Measurements from ENCODE around the gene TMEM101.

The TMEM101 gene

GRCh38 chr17:43983196-43983514, 31.6 kb downstream of the TMEM101 start:
- no peak overlapping the region for H3K4me3 ChIP-seq (ENCODE audit: low read length)
- TF ChIP-seq CTCF (IDR thresholded peaks at IDR 0.05; ENCODE audit: low read depth, low read length, poor library complexity, severe bottlenecking) (no peak), EZH2phosphoT487 (IDR thresholded peaks at IDR 0.05; ENCODE audit: borderline replicate concordance, low read length) (no peak)
- no peaks in the 10 kb centered on the region for H3K79me2 ChIP-seq (ENCODE audit: control insufficient read depth, low read length)
- no peak overlapping the region for H3K27ac ChIP-seq (ENCODE audit: low read depth, low read length)
- H3K4me1 ChIP-seq (ENCODE audit: control insufficient read depth, low read length) = no peaks in the 10 kb centered on the region
- H4K20me1 ChIP-seq (ENCODE audit: control insufficient read depth, insufficient read depth, low read depth, low read length) = no peaks in the 10 kb centered on the region
- H3K27me3 ChIP-seq (ENCODE audit: control insufficient read depth, low read length) = peaks cover 2% of the 10 kb centered on the region; the same call in 1 of the 2 replicates
- H3K9me3 ChIP-seq (ENCODE audit: control insufficient read depth, insufficient read depth, low read length) = no peaks in the 10 kb centered on the region
- H3F3A ChIP-seq (ENCODE audit: control insufficient read depth, insufficient read depth) = no peaks in the 10 kb centered on the region
- no peaks in the 10 kb centered on the region for H3K9me2 ChIP-seq (replicated peaks; ENCODE audit: control insufficient read depth, low read length)
- H3K36me3 ChIP-seq (ENCODE audit: control insufficient read depth, low read length) = no peaks in the 10 kb centered on the region
- no peak overlapping the region for H3K4me2 ChIP-seq (ENCODE audit: low read length)

GRCh38 chr17:43982171-43982570, 32.6 kb downstream of the TMEM101 start:
- H3F3A ChIP-seq (ENCODE audit: control insufficient read depth, insufficient read depth) = no peaks in the 10 kb centered on the region

GRCh38 chr17:43979671-43980070, 35.1 kb downstream of the TMEM101 start:
- peaks cover 2% of the 10 kb centered on the region; the same call in 1 of the 2 replicates for H3K27me3 ChIP-seq (ENCODE audit: control insufficient read depth, low read length)

More at GRCh38 chr17:43982171-43982570, 32.6 kb downstream of the TMEM101 start:
- no peaks in the 10 kb centered on the region for H3K9me3 ChIP-seq (ENCODE audit: control insufficient read depth, insufficient read depth, low read length)
- H4K20me1 ChIP-seq (ENCODE audit: control insufficient read depth, insufficient read depth, low read depth, low read length) = no peaks in the 10 kb centered on the region
- H3K4me2 ChIP-seq (ENCODE audit: low read length) = no peak overlapping the region
- H3K4me1 ChIP-seq (ENCODE audit: control insufficient read depth, low read length) = no peaks in the 10 kb centered on the region
- TF ChIP-seq CTCF (IDR thresholded peaks at IDR 0.05; ENCODE audit: low read depth, low read length, poor library complexity, severe bottlenecking) (no peak), EZH2phosphoT487 (IDR thresholded peaks at IDR 0.05; ENCODE audit: borderline replicate concordance, low read length) (no peak)
- H3K4me3 ChIP-seq (ENCODE audit: low read length) = no peak overlapping the region
- H3K79me2 ChIP-seq (ENCODE audit: control insufficient read depth, low read length) = no peaks in the 10 kb centered on the region
- no peaks in the 10 kb centered on the region for H3K9me2 ChIP-seq (replicated peaks; ENCODE audit: control insufficient read depth, low read length)
- peaks cover 2% of the 10 kb centered on the region; the same call in 1 of the 2 replicates for H3K27me3 ChIP-seq (ENCODE audit: control insufficient read depth, low read length)
- no peak overlapping the region for H3K27ac ChIP-seq (ENCODE audit: low read depth, low read length)
- no peaks in the 10 kb centered on the region for H3K36me3 ChIP-seq (ENCODE audit: control insufficient read depth, low read length)

More at GRCh38 chr17:43979671-43980070, 35.1 kb downstream of the TMEM101 start:
- no peaks in the 10 kb centered on the region for H3K36me3 ChIP-seq (ENCODE audit: control insufficient read depth, low read length)
- H3F3A ChIP-seq (ENCODE audit: control insufficient read depth, insufficient read depth) = no peaks in the 10 kb centered on the region
- no peak overlapping the region for H3K27ac ChIP-seq (ENCODE audit: low read depth, low read length)
- H3K79me2 ChIP-seq (ENCODE audit: control insufficient read depth, low read length) = no peaks in the 10 kb centered on the region
- H3K9me2 ChIP-seq (replicated peaks; ENCODE audit: control insufficient read depth, low read length) = no peaks in the 10 kb centered on the region
- no peak overlapping the region for H3K4me2 ChIP-seq (ENCODE audit: low read length)
- H3K4me1 ChIP-seq (ENCODE audit: control insufficient read depth, low read length) = no peaks in the 10 kb centered on the region
- H3K4me3 ChIP-seq (ENCODE audit: low read length) = no peak overlapping the region
- H4K20me1 ChIP-seq (ENCODE audit: control insufficient read depth, insufficient read depth, low read depth, low read length) = no peaks in the 10 kb centered on the region
- TF ChIP-seq CTCF (IDR thresholded peaks at IDR 0.05; ENCODE audit: low read depth, low read length, poor library complexity, severe bottlenecking) (no peak), EZH2phosphoT487 (IDR thresholded peaks at IDR 0.05; ENCODE audit: borderline replicate concordance, low read length) (no peak)
- H3K9me3 ChIP-seq (ENCODE audit: control insufficient read depth, insufficient read depth, low read length) = no peaks in the 10 kb centered on the region

Data from DOHH2 (cell line).